ENCODE data around the gene CAVIN1.
"Not testable (repeated sequence)": the region's sequence is repeated elsewhere in the genome, so short reads cannot be mapped to it uniquely, and the experiment has no call there.

Gene CAVIN1

GRCh38 chr17:42394838-42395237 is 28.2 kb downstream of the CAVIN1 start:
- TF ChIP-seq CTCF (IDR thresholded peaks at IDR 0.05; ENCODE audit: low read length, missing control alignments): no peak
- DNase-seq (ENCODE audit: low read depth): no peak
- no peak overlapping the region for H3K4me3 ChIP-seq (replicated peaks; ENCODE audit: low read depth, low read length)

- H3K4me3 ChIP-seq (replicated peaks; ENCODE audit: low read depth, low read length): no peak overlapping the region
- DNase-seq (ENCODE audit: low read depth): no peak
- TF ChIP-seq CTCF (IDR thresholded peaks at IDR 0.05; ENCODE audit: low read length, missing control alignments): no peak
Measured at GRCh38 chr17:42392692-42393415, 30.2 kb downstream of the CAVIN1 start.

- not testable (repeated sequence) for H3K4me3 ChIP-seq (replicated peaks; ENCODE audit: low read depth, low read length); DNase-seq (ENCODE audit: low read depth)
Measured at GRCh38 chr17:42391439-42391838, 31.6 kb downstream of the CAVIN1 start.

GRCh38 chr17:42389899-42390298 is 33.2 kb downstream of the CAVIN1 start:
- no peak for DNase-seq (ENCODE audit: low read depth)
- TF ChIP-seq CTCF (IDR thresholded peaks at IDR 0.05; ENCODE audit: low read length, missing control alignments): no peak

GRCh38 chr17:42389135-42389417 is 34.0 kb downstream of the CAVIN1 start:
- no peak for TF ChIP-seq CTCF (IDR thresholded peaks at IDR 0.05; ENCODE audit: low read length, missing control alignments)
- H3K4me3 ChIP-seq (replicated peaks; ENCODE audit: low read depth, low read length): peak overlapping the region; percentile 49
- DNase-seq (ENCODE audit: low read depth): no peak

More at GRCh38 chr17:42389899-42390298, 33.2 kb downstream of the CAVIN1 start:
- H3K4me3 ChIP-seq (replicated peaks; ENCODE audit: low read depth, low read length): no peak overlapping the region

- H3K4me3 ChIP-seq (replicated peaks; ENCODE audit: low read depth, low read length): peak within 1 kb of the TSS; percentile 95
- TF ChIP-seq CTCF (IDR thresholded peaks at IDR 0.05; ENCODE audit: low read length, missing control alignments): no peak
- peak; percentile 100 for DNase-seq (ENCODE audit: low read depth)
Measured at GRCh38 chr17:42388381-42389134, 34.5 kb downstream of the CAVIN1 start, which contains the start of gene STAT3. Gene STAT3, minus strand, starts transcription at chr17:42388442. Its CDS starts 39,926 bp downstream, at chr17:42348516.

- TF ChIP-seq CTCF (IDR thresholded peaks at IDR 0.05; ENCODE audit: low read length, missing control alignments): no peak
- no peak for DNase-seq (ENCODE audit: low read depth)
- H3K4me3 ChIP-seq (replicated peaks; ENCODE audit: low read depth, low read length): peak overlapping the region; percentile 95
Measured at GRCh38 chr17:42387661-42388380, 35.2 kb downstream of the CAVIN1 start.
